Left ventricle myocardium inferior (tissue), 1 donor: Measurements from ENCODE around the gene MCTP2. TPM values are rescaled to one million over a fixed set of nuclear protein-coding genes. Genes with fewer than 3 reads are reported as not detected.

ENCODE experiments used
- DNase-seq: peaks from one replicate; pipeline ENCODE4 v3.0.0-alpha.2; 2020
- H3K27ac ChIP-seq: fragments of 200-600 bp; replicated peaks from 2 replicates; pipeline ENCODE4 v1.8.0; 2021
- H3K27me3 ChIP-seq: fragments of 200-600 bp; 2 replicates; pipeline ENCODE4 v1.8.0; 2021; ENCODE audit warnings: low read depth
- H3K36me3 ChIP-seq: fragments of 200-600 bp; 2 replicates; pipeline ENCODE4 v1.8.0; 2021
- H3K4me1 ChIP-seq: fragments of 200-600 bp; 2 replicates; pipeline ENCODE4 v1.8.0; 2021
- H3K4me3 ChIP-seq: fragments of 200-600 bp; 2 replicates; pipeline ENCODE4 v1.8.0; 2021; ENCODE audit warnings: mild to moderate bottlenecking, moderate library complexity
- H3K9me3 ChIP-seq: fragments of 200-600 bp; replicated peaks from 2 replicates; pipeline ENCODE4 v1.8.0; 2021
- intact Hi-C: fragments of 100-400 bp; cut with micrococcal nuclease; formaldehyde crosslinking; loops from one replicate; pipeline ENCODE4 v1.11.0; 2022
- total RNA-seq: library from RNA; stranded (reverse); fragmentation: NEBNext Ultra II Directional; extraction: Animal tissue kit (Norgen Biotek cat#: 25700); gene quantifications from one replicate; pipeline ENCODE4 v1.2.1, GENCODE V29; 2021
- TF ChIP-seq, protein P1 (sequence below): fragments of 200-600 bp; IDR thresholded peaks from 2 replicates; pipeline ENCODE4 v1.8.0; 2021; ENCODE audit warnings: antibody characterized with exemption, mild to moderate bottlenecking, borderline replicate concordance
- donor health status: DM: no; HTN: yes; CAD: no; lungs with severe emphysema.

MCTP2 gene
- total RNA-seq, 1 donor from 2014 or later: 1.0 TPM

DNA sequence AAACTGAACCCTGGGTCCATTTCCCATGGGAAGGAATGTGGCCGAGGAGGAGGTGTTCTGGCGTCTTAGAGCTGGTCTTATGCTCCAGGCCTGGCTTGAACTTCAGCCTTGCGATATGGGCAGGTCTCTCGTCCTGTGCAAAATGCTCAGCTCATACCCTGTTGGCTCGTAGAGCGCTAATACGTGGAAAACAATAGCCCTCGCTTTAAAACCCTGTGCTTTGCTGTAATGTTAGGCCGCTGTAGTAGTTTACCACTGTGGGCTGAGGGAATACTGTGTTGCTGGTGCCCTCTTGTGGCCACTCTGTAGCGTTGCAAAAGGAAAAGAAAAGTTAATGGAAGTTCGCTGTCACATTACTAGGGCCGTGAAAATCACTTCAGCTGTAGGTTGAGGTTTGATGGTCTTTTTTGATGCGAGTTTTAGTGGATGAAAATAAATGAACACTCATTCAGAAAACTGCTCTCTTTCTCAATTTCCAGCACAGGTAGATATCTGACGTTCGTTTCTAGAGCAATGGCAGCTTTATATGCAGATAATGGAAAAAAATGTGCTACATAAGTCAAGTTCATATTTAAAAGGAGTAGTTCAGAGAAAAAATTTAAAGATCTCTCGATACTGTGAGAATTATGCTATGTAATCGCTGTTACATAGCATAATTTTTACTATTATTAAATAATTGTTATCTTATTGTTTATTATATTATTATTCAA, 92.9 kb downstream of the MCTP2 start:
- DNase-seq: no peak
- H3K27me3 ChIP-seq: peaks cover 3% of the 10 kb centered on the region
- H3K9me3 ChIP-seq: no peaks in the 10 kb centered on the region
- TF ChIP-seq, protein P1, sequence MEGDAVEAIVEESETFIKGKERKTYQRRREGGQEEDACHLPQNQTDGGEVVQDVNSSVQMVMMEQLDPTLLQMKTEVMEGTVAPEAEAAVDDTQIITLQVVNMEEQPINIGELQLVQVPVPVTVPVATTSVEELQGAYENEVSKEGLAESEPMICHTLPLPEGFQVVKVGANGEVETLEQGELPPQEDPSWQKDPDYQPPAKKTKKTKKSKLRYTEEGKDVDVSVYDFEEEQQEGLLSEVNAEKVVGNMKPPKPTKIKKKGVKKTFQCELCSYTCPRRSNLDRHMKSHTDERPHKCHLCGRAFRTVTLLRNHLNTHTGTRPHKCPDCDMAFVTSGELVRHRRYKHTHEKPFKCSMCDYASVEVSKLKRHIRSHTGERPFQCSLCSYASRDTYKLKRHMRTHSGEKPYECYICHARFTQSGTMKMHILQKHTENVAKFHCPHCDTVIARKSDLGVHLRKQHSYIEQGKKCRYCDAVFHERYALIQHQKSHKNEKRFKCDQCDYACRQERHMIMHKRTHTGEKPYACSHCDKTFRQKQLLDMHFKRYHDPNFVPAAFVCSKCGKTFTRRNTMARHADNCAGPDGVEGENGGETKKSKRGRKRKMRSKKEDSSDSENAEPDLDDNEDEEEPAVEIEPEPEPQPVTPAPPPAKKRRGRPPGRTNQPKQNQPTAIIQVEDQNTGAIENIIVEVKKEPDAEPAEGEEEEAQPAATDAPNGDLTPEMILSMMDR: peak; percentile 96
- H3K36me3 ChIP-seq: no peaks in the 10 kb centered on the region
- H3K4me3 ChIP-seq: no peak overlapping the region
- intact Hi-C loops: loop anchor here (5.0 to 10.0 kb wide), 2 partner anchors 162 to 1289 kb away; no protein-coding TSS in a partner anchor
- no peak overlapping the region for H3K27ac ChIP-seq
- H3K4me1 ChIP-seq: no peaks in the 10 kb centered on the region

DNA sequence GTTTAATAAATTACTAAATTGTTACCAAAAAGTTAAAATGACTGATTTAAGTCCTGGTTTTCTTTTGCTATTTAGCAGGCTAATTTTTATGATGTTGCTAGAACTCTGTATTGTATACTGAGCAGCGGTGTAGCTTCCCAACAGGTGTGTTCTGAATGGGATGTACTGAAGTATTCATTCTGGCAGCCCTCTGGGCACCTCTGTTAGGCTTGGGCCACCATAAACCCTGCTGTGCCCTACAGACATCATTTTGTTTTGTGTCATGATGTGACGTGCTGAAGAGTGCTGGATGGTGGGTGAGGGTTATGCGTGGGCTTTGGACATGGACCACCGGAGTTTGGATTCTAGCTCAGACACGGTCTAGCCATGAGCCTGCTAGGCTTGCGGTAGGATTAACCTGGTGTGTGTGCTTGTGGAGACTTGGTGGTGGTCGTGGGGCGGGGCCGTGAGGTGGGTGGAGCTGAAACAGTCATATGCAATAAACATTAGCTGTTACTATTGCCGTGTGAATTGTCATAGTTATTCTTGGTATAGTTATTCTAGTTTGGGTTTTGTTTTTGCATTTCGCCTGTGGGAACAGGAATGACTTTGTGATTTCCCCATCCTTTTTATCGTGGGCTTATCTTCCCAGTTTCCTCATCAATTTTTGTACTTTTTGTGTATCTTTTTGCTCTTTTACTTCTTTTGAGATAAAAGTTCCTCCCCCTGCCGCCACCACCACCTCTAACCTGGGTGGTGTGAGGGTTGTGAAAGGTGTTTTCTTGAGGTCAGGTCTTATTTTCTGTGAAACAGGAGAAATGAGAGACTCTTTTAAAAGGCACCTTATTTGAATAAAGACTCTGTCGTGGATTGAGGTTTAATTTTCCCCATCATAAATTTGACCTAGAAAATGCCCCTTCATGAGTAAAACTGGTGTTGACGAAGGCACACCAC, 93.7 kb downstream of the MCTP2 start:
- H3K4me3 ChIP-seq: no peak overlapping the region

DNA sequence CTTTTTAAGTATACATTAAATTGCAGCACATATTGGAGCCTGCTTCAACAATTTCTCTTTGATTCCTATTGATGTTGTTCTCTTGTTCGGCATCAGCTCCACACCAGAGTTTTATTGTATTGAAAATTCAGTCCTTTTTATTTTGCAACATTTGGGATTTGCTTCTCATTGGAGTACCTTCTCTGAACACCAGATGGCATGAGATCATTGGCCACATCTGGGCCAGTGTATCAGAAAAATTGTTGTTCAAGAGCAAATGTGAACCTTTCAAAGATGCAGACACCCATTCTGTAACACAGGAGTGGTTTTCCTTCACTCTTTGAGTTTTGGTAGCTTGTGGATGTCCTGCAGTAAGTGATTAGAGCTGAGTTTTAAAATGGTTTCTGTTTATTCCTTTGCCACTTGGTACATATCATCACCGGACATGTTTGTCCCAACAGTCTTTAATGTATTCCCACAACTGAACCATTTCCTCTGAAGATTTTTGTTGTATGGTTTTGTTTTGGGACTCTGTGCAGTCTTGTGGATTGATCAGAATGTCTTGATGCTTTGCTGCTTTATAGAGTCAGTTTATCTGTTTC, 96.1 kb downstream of the MCTP2 start:
- H3K9me3 ChIP-seq: no peaks in the 10 kb centered on the region
- DNase-seq: no peak
- peaks cover 18% of the 10 kb centered on the region for H3K27me3 ChIP-seq
- TF ChIP-seq, protein P1: peak; percentile 66
- no peaks in the 10 kb centered on the region for H3K4me1 ChIP-seq
- H3K36me3 ChIP-seq: no peaks in the 10 kb centered on the region
- no peak overlapping the region for H3K4me3 ChIP-seq
- intact Hi-C loops: loop anchor here (10.0 kb wide), 1 partner anchor 1293 kb away; no protein-coding TSS in a partner anchor
- no peak overlapping the region for H3K27ac ChIP-seq

More for the DNA sequence above, 93.7 kb downstream of the MCTP2 start:
- Histone ChIP-seq H3K27ac (no peak overlapping the region), H3K36me3 (no peaks in the 10 kb centered on the region), H3K4me1 (no peaks in the 10 kb centered on the region), H3K27me3 (peaks cover 9% of the 10 kb centered on the region), H3K9me3 (no peaks in the 10 kb centered on the region)
- intact Hi-C loops: loop anchor here (5.0 to 10.0 kb wide), 2 partner anchors 163 to 1290 kb away; no protein-coding TSS in a partner anchor
- TF ChIP-seq, protein P1: no peak
- DNase-seq: no peak

DNA sequence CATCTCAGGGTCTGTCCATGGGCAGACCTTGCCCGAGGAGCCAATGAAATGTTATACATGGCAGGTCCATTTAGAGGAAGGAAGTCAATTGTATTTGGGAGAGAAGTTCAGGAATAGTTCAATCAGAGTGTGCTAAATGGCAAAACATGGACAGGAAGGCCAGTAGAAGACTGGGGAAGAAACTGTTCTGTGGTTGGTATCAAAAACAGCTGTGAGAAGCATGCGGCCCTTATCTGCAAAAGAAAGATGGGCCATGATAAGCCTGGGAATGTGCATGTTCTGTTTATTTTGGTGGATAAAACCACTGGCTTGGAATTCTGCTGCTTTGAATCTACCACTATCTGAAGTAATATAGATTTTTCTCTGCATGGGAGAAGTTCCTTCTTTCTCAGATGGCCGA, 100.4 kb downstream of the MCTP2 start:
- intact Hi-C loops: no loop called here
- H3K9me3 ChIP-seq: no peaks in the 10 kb centered on the region
- DNase-seq: no peak
- TF ChIP-seq, protein P1: no peak
- H3K36me3 ChIP-seq: no peaks in the 10 kb centered on the region
- peaks cover 18% of the 10 kb centered on the region for H3K27me3 ChIP-seq
- no peak overlapping the region for H3K4me3 ChIP-seq
- no peak overlapping the region for H3K27ac ChIP-seq
- H3K4me1 ChIP-seq: no peaks in the 10 kb centered on the region

DNA sequence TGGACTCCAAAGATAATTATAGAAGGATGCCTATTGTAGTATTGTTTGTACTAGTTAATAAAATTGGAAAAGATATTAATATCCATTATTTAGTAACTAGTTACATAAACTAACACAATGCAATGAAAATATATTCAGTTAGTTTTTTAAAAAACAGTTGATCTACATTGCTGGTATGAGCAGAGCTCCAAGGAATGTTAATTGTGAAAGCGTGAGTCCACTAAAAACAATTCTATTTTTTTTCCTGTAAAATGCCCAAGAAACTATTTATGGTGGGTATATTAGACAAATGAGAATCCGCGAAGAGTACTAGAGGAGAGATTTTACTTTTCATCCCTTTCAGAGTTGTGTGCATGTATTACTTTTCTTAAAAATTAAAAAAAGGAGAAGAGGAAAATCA, 104.3 kb downstream of the MCTP2 start:
- TF ChIP-seq, protein P1: no peak
- H3K27ac ChIP-seq: no peak overlapping the region
- H3K4me1 ChIP-seq: no peaks in the 10 kb centered on the region
- no peak overlapping the region for H3K4me3 ChIP-seq
- intact Hi-C loops: no loop called here
- H3K27me3 ChIP-seq: peaks cover 4% of the 10 kb centered on the region
- no peak for DNase-seq
- no peaks in the 10 kb centered on the region for H3K9me3 ChIP-seq
- no peaks in the 10 kb centered on the region for H3K36me3 ChIP-seq
